ENCODE results near the gene SPDYA.

Gene SPDYA

GRCh38 chr2:28894470-28895188, 84.0 kb downstream of the SPDYA start, which contains the start of gene WDR43 (continued):
- no peak for TF ChIP-seq ZNF274 (IDR thresholded peaks at IDR 0.05; ENCODE audit: low read length)
- no peak for TF ChIP-seq ZNF274 (tag by site-specific recombination; IDR thresholded peaks at IDR 0.05; ENCODE audit: borderline replicate concordance)
- 0 out of 2 replicates have a peak, but pooled peaks have one; percentile 8 for TF ChIP-seq KLF16 (tag by site-specific recombination; IDR thresholded peaks at IDR 0.05)
- no peak for TF ChIP-seq CTCF (tag by site-specific recombination; IDR thresholded peaks at IDR 0.05)
- TF ChIP-seq GLIS2 (tag by site-specific recombination; IDR thresholded peaks at IDR 0.05), result peak; percentile 98
- no peak for TF ChIP-seq ZNF701 (tag by site-specific recombination; IDR thresholded peaks at IDR 0.05)
- TF ChIP-seq ZNF366 (tag by site-specific recombination; conservative IDR thresholded peaks at IDR 0.05), result 0 out of 2 replicates have a peak, but pooled peaks have one; percentile 23
- peak; percentile 3; the same call in 1 of the 2 replicates for TF ChIP-seq ZNF24 (tag by site-specific recombination; IDR thresholded peaks at IDR 0.05)
- no peak for TF ChIP-seq EGR2 (tag by site-specific recombination; IDR thresholded peaks at IDR 0.05; ENCODE audit: low read depth)
- TF ChIP-seq, protein P1, sequence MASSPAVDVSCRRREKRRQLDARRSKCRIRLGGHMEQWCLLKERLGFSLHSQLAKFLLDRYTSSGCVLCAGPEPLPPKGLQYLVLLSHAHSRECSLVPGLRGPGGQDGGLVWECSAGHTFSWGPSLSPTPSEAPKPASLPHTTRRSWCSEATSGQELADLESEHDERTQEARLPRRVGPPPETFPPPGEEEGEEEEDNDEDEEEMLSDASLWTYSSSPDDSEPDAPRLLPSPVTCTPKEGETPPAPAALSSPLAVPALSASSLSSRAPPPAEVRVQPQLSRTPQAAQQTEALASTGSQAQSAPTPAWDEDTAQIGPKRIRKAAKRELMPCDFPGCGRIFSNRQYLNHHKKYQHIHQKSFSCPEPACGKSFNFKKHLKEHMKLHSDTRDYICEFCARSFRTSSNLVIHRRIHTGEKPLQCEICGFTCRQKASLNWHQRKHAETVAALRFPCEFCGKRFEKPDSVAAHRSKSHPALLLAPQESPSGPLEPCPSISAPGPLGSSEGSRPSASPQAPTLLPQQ (tag by site-specific recombination; IDR thresholded peaks at IDR 0.05), result peak; percentile 44; the same call in 1 of the 2 replicates
- no peak for TF ChIP-seq ZNF707 (tag by site-specific recombination; IDR thresholded peaks at IDR 0.05)
- no peak for TF ChIP-seq ZNF792 (tag by site-specific recombination; IDR thresholded peaks at IDR 0.05)
- TF ChIP-seq ZNF341 (tag by site-specific recombination; IDR thresholded peaks at IDR 0.05; ENCODE audit: low read depth), result peak; percentile 65
- TF ChIP-seq ZSCAN5A (tag by site-specific recombination; IDR thresholded peaks at IDR 0.05), result no peak
- TF ChIP-seq KLF8 (tag by site-specific recombination; IDR thresholded peaks at IDR 0.05), result peak; percentile 99
- peak; percentile 9; the same call in 1 of the 2 replicates for TF ChIP-seq SCRT2 (tag by site-specific recombination; IDR thresholded peaks at IDR 0.05)
- no peak for TF ChIP-seq ZNF214 (tag by site-specific recombination; IDR thresholded peaks at IDR 0.05; ENCODE audit: borderline replicate concordance)
- TF ChIP-seq, protein P2, sequence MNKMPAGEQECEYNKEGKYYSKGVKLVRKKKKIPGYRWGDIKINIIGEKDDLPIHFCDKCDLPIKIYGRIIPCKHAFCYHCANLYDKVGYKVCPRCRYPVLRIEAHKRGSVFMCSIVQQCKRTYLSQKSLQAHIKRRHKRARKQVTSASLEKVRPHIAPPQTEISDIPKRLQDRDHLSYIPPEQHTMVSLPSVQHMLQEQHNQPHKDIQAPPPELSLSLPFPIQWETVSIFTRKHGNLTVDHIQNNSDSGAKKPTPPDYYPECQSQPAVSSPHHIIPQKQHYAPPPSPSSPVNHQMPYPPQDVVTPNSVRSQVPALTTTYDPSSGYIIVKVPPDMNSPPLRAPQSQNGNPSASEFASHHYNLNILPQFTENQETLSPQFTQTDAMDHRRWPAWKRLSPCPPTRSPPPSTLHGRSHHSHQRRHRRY (tag by site-specific recombination; IDR thresholded peaks at IDR 0.05), result no peak
- TF ChIP-seq ZNF10 (tag by site-specific recombination; IDR thresholded peaks at IDR 0.05), result no peak
- TF ChIP-seq ZSCAN16 (tag by site-specific recombination; IDR thresholded peaks at IDR 0.05), result no peak
- TF ChIP-seq ZNF426 (tag by site-specific recombination; IDR thresholded peaks at IDR 0.05), result no peak
- TF ChIP-seq, protein P3, sequence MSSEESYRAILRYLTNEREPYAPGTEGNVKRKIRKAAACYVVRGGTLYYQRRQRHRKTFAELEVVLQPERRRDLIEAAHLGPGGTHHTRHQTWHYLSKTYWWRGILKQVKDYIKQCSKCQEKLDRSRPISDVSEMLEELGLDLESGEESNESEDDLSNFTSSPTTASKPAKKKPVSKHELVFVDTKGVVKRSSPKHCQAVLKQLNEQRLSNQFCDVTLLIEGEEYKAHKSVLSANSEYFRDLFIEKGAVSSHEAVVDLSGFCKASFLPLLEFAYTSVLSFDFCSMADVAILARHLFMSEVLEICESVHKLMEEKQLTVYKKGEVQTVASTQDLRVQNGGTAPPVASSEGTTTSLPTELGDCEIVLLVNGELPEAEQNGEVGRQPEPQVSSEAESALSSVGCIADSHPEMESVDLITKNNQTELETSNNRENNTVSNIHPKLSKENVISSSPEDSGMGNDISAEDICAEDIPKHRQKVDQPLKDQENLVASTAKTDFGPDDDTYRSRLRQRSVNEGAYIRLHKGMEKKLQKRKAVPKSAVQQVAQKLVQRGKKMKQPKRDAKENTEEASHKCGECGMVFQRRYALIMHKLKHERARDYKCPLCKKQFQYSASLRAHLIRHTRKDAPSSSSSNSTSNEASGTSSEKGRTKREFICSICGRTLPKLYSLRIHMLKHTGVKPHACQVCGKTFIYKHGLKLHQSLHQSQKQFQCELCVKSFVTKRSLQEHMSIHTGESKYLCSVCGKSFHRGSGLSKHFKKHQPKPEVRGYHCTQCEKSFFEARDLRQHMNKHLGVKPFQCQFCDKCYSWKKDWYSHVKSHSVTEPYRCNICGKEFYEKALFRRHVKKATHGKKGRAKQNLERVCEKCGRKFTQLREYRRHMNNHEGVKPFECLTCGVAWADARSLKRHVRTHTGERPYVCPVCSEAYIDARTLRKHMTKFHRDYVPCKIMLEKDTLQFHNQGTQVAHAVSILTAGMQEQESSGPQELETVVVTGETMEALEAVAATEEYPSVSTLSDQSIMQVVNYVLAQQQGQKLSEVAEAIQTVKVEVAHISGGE (tag by site-specific recombination; conservative IDR thresholded peaks at IDR 0.05; ENCODE audit: low read depth), result peak; percentile 32; the same call in 1 of the 2 replicates
- no peak for TF ChIP-seq ZNF416 (tag by site-specific recombination; IDR thresholded peaks at IDR 0.05)
- TF ChIP-seq, protein P4, sequence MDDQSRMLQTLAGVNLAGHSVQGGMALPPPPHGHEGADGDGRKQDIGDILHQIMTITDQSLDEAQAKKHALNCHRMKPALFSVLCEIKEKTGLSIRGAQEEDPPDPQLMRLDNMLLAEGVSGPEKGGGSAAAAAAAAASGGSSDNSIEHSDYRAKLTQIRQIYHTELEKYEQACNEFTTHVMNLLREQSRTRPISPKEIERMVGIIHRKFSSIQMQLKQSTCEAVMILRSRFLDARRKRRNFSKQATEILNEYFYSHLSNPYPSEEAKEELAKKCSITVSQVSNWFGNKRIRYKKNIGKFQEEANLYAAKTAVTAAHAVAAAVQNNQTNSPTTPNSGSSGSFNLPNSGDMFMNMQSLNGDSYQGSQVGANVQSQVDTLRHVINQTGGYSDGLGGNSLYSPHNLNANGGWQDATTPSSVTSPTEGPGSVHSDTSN (CRISPR knock-in tag; IDR thresholded peaks at IDR 0.05), result peak; percentile 90
- no peak for TF ChIP-seq ZNF596 (tag by site-specific recombination; IDR thresholded peaks at IDR 0.05)
- peak; percentile 87 for TF ChIP-seq SP2 (tag by site-specific recombination; IDR thresholded peaks at IDR 0.05)
- TF ChIP-seq ZNF2 (tag by site-specific recombination; IDR thresholded peaks at IDR 0.05), result no peak

Measured in HEK293 (cell line).